Smooth muscle cell (in vitro differentiated cells): Measurements from ENCODE around the gene FSD1. TPM values are rescaled to one million over a fixed set of nuclear protein-coding genes. Genes with fewer than 3 reads are reported as not detected.

Experiments
- DNase-seq: peaks from one replicate; lab custom pipeline; 2025; ENCODE audit not compliant: unreplicated experiment; lab: John Stamatoyannopoulos, UW
- H2AFZ ChIP-seq: fragments of 200-600 bp; sonication (generic); 2 replicates; pipeline ENCODE4 v1.6.0; 2016; ENCODE audit warnings: antibody characterized with exemption, low read depth, mild to moderate bottlenecking
- H3F3A ChIP-seq: fragments of 200-600 bp; sonication (generic); 2 replicates; pipeline ENCODE4 v1.6.0; 2017; ENCODE audit warnings: antibody characterized with exemption, low read depth
- H3K27ac ChIP-seq: fragments of 200-600 bp; sonication (generic); 2 replicates; pipeline ENCODE4 v1.5.1; 2016; ENCODE audit warnings: low read depth, mild to moderate bottlenecking
- H3K27me3 ChIP-seq: fragments of 200-600 bp; sonication (generic); 2 replicates; pipeline ENCODE4 v1.6.1; 2016; ENCODE audit warnings: low read depth, mild to moderate bottlenecking
- H3K36me3 ChIP-seq: fragments of 200-600 bp; sonication (generic); 2 replicates; pipeline ENCODE4 v1.5.1; 2016; ENCODE audit warnings: low read depth
- H3K4me1 ChIP-seq: fragments of 200-600 bp; sonication (generic); 2 replicates; pipeline ENCODE4 v1.5.1; 2016; ENCODE audit warnings: low read depth
- H3K4me2 ChIP-seq: fragments of 200-600 bp; sonication (generic); 2 replicates; pipeline ENCODE4 v1.6.0; 2016; ENCODE audit warnings: mild to moderate bottlenecking
- H3K4me3 ChIP-seq: fragments of 200-600 bp; sonication (generic); 2 replicates; pipeline ENCODE4 v1.5.1; 2016; ENCODE audit warnings: mild to moderate bottlenecking
- H3K79me2 ChIP-seq: fragments of 200-600 bp; sonication (generic); 2 replicates; pipeline ENCODE4 v1.6.0; 2016; ENCODE audit warnings: low read depth, mild to moderate bottlenecking
- H3K9ac ChIP-seq: fragments of 200-600 bp; sonication (generic); 2 replicates; pipeline ENCODE4 v1.6.0; 2016; ENCODE audit warnings: low read depth
- H3K9me3 ChIP-seq: fragments of 200-600 bp; sonication (generic); replicated peaks from 2 replicates; pipeline ENCODE4 v1.5.1; 2016; ENCODE audit warnings: low read depth
- H4K20me1 ChIP-seq: fragments of 200-600 bp; sonication (generic); 2 replicates; pipeline ENCODE4 v1.6.0; 2016; ENCODE audit warnings: low read depth
- CTCF ChIP-seq: fragments of 200-600 bp; sonication (generic); IDR thresholded peaks from 2 replicates; pipeline ENCODE4 v1.5.1; 2017; ENCODE audit warnings: borderline replicate concordance, mild to moderate bottlenecking, antibody characterized with exemption; ENCODE audit not compliant: insufficient read depth, poor library complexity, severe bottlenecking
- WGBS: methylation state at CpG from one replicate; pipeline ENCODE4 v1.1.7; 2016; ENCODE audit warnings: low lambda C conversion rate; 5-methylcytosine and 5-hydroxymethylcytosine counted together
- polyA plus RNA-seq: library from polyadenylated mRNA; unstranded; fragments of >200 nt; fragmentation: Nextera tagmentation; extraction: Ambion mirVana; gene quantifications from 2 replicates; pipeline ENCODE4 v1.2.1, GENCODE V29; 2016
- total RNA-seq: library from RNA; depleted of rRNA; stranded (reverse); fragments of >200 nt; gene quantifications from 2 replicates; pipeline ENCODE4 v1.2.3, GENCODE V29; 2014

FSD1 gene
- total RNA-seq, result 6.9 and 9.9 TPM in 2 replicates
- 16.0 and 16.5 TPM in 2 replicates for polyA plus RNA-seq

- no peak within 1 kb of the TSS for H3K9ac ChIP-seq
- H2AFZ ChIP-seq, result peak within 1 kb of the TSS; percentile 27
- under 1% methylated on average over 31 of the region's 63 CpGs for WGBS
- no peak for TF ChIP-seq CTCF
- H3K27me3 ChIP-seq, result no peaks in the 10 kb centered on the region
- no peaks in the 10 kb centered on the region for H3K4me1 ChIP-seq
- no peaks in the 10 kb centered on the region for H3K9me3 ChIP-seq
- H4K20me1 ChIP-seq, result no peaks in the 10 kb centered on the region
- peak within 1 kb of the TSS; percentile 48 for H3K4me3 ChIP-seq
- no peak within 1 kb of the TSS for H3K27ac ChIP-seq
- peak; percentile 2 for DNase-seq
- no peaks in the 10 kb centered on the region for H3K36me3 ChIP-seq
- H3K79me2 ChIP-seq, result no peaks in the 10 kb centered on the region
- no peaks in the 10 kb centered on the region for H3F3A ChIP-seq
- peak within 1 kb of the TSS; percentile 60 for H3K4me2 ChIP-seq
Observed at GRCh38 chr19:4304538-4305256, at the start of gene FSD1. FSD1 (plus strand) TSS chr19:4304598; CDS start chr19:4304747, 149 bp downstream.

GRCh38 chr19:4256563-4256962 is 47.8 kb upstream of the FSD1 start:
- Histone ChIP-seq H2AFZ (no peak overlapping the region), H3F3A (no peaks in the 10 kb centered on the region), H3K4me3 (no peak overlapping the region), H4K20me1 (no peaks in the 10 kb centered on the region), H3K27ac (no peak overlapping the region), H3K27me3 (no peaks in the 10 kb centered on the region), H3K9ac (no peak overlapping the region), H3K4me1 (no peaks in the 10 kb centered on the region), H3K79me2 (no peaks in the 10 kb centered on the region), H3K9me3 (no peaks in the 10 kb centered on the region), H3K4me2 (no peak overlapping the region), H3K36me3 (peaks cover 12% of the 10 kb centered on the region)
- no peak for DNase-seq
- WGBS, result 97% methylated on average over 4 of the region's 4 CpGs
- no peak for TF ChIP-seq CTCF

DNA sequence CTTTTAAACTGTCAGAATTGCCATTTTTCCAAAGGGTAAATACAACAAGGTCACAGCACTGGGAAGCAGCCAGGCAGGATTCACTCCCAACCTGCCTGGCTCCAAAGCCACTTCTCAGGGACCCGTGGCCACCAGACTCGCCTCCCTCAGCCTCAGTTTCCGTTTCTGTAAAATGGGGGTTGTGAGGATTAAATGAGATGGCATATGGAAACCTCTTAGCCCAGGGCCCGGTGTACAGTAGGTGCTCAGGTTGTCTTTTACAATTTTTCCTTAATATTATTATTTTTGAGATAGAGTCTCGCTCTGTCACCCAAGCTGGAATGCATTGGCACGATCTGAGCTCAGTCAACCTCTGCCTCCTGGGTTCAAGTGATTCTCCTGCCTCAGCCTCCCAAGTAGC is 47.4 kb upstream of the FSD1 start:
- Histone ChIP-seq H3K27me3 (no peaks in the 10 kb centered on the region), H3F3A (no peaks in the 10 kb centered on the region), H3K79me2 (no peaks in the 10 kb centered on the region), H2AFZ (no peak overlapping the region), H3K4me2 (no peak overlapping the region), H3K9me3 (no peaks in the 10 kb centered on the region), H3K9ac (no peak overlapping the region), H4K20me1 (no peaks in the 10 kb centered on the region), H3K27ac (no peak overlapping the region), H3K36me3 (peaks cover 12% of the 10 kb centered on the region), H3K4me3 (no peak overlapping the region), H3K4me1 (no peaks in the 10 kb centered on the region)
- TF ChIP-seq CTCF, result no peak
- DNase-seq, result no peak
- WGBS, result 86% methylated on average over 6 of the region's 6 CpGs

- no peak for TF ChIP-seq CTCF
- no peak overlapping the region for H2AFZ ChIP-seq
- H3K9me3 ChIP-seq, result no peaks in the 10 kb centered on the region
- H3K79me2 ChIP-seq, result no peaks in the 10 kb centered on the region
- WGBS, result 99% methylated on average over 28 of the region's 28 CpGs
- no peaks in the 10 kb centered on the region for H3F3A ChIP-seq
- peaks cover 11% of the 10 kb centered on the region for H3K36me3 ChIP-seq
- DNase-seq, result no peak
- no peak overlapping the region for H3K4me3 ChIP-seq
- H3K9ac ChIP-seq, result no peak overlapping the region
- no peak overlapping the region for H3K4me2 ChIP-seq
- no peaks in the 10 kb centered on the region for H3K4me1 ChIP-seq
- H4K20me1 ChIP-seq, result no peaks in the 10 kb centered on the region
- H3K27ac ChIP-seq, result no peak overlapping the region
- no peaks in the 10 kb centered on the region for H3K27me3 ChIP-seq
Observed at GRCh38 chr19:4258181-4258580, 46.2 kb upstream of the FSD1 start.
